ENCODE results near the gene MRPL36. TPM values are rescaled to one million over a fixed set of nuclear protein-coding genes. Genes with fewer than 3 reads are reported as not detected.
A peak's percentile ranks its signal among the peaks of the same experiment; 100 is the strongest.

The MRPL36 gene
- total RNA-seq, 1 experiment from 2014 or later, result 61.2 TPM

GRCh38 chr5:1801222-1801966, 1.8 kb upstream of the MRPL36 start, which contains the start of gene NDUFS6 (continued):
- TF ChIP-seq ATF6 (CRISPR knock-in tag; IDR thresholded peaks at IDR 0.05) (no peak), FOXP1 (CRISPR knock-in tag; IDR thresholded peaks at IDR 0.05; ENCODE audit: borderline replicate concordance) (peak; percentile 89), CTCF (IDR thresholded peaks at IDR 0.05) (no peak), CBFB (CRISPR knock-in tag; IDR thresholded peaks at IDR 0.05; ENCODE audit: low read depth) (no peak), CDX4 (CRISPR knock-in tag; IDR thresholded peaks at IDR 0.05; ENCODE audit: borderline replicate concordance) (no peak), TEAD1 (CRISPR knock-in tag; IDR thresholded peaks at IDR 0.05) (peak; percentile 57), AR (CRISPR knock-in tag; IDR thresholded peaks at IDR 0.05) (no peak), ZMAT4 (CRISPR knock-in tag; IDR thresholded peaks at IDR 0.05) (no peak), ZNF138 (CRISPR knock-in tag; conservative IDR thresholded peaks at IDR 0.05) (no peak), ZNF121 (CRISPR knock-in tag; IDR thresholded peaks at IDR 0.05) (no peak), SP1 (CRISPR knock-in tag; conservative IDR thresholded peaks at IDR 0.05) (peak; percentile 81), TEAD4 (CRISPR knock-in tag; IDR thresholded peaks at IDR 0.05) (no peak), ZBTB43 (CRISPR knock-in tag; IDR thresholded peaks at IDR 0.05) (0 out of 2 replicates have a peak, but pooled peaks have one; percentile 47), ZNF532 (CRISPR knock-in tag; IDR thresholded peaks at IDR 0.05; ENCODE audit: borderline replicate concordance) (no peak), ZNF317 (CRISPR knock-in tag; IDR thresholded peaks at IDR 0.05; ENCODE audit: borderline replicate concordance, low read depth) (0 out of 2 replicates have a peak, but pooled peaks have one; percentile 17), JAZF1 (CRISPR knock-in tag; IDR thresholded peaks at IDR 0.05) (no peak), NR3C1 (CRISPR knock-in tag; conservative IDR thresholded peaks at IDR 0.05; ENCODE audit: low read depth) (no peak), SMAD3 (CRISPR knock-in tag; IDR thresholded peaks at IDR 0.05; ENCODE audit: borderline replicate concordance) (no peak), EMX1 (CRISPR knock-in tag; IDR thresholded peaks at IDR 0.05) (no peak), IRF1 (CRISPR knock-in tag; IDR thresholded peaks at IDR 0.05) (no peak), ZBTB21 (CRISPR knock-in tag; IDR thresholded peaks at IDR 0.05; ENCODE audit: borderline replicate concordance) (no peak), NFE2L1 (CRISPR knock-in tag; IDR thresholded peaks at IDR 0.05) (peak; percentile 72; the same call in 1 of the 2 replicates), SMAD4 (CRISPR knock-in tag; IDR thresholded peaks at IDR 0.05) (no peak), FOXK1 (CRISPR knock-in tag; IDR thresholded peaks at IDR 0.05) (peak; percentile 82)
